Esophagus (tissue), 2 donors: ENCODE measurements around the gene TMTC2. TPM values are rescaled to one million over a fixed set of nuclear protein-coding genes. Genes with fewer than 3 reads are reported as not detected.
A peak's percentile ranks its signal among the peaks of the same experiment; 100 is the strongest.

Experiments used
- H3K27ac ChIP-seq, 2 donors: one replicate each; pipeline ENCODE4 v1.5.1; 2013; ENCODE audit warnings: low read depth in 2 of 2, mild to moderate bottlenecking in 2 of 2, inconsistent platforms in 1 of 2, low read length in 1 of 2, moderate library complexity in 1 of 2
- H3K27me3 ChIP-seq, 2 donors: one replicate each; pipeline ENCODE4 v1.6.1; 2013; ENCODE audit warnings: low read length in 2 of 2, control low read depth in 1 of 2, mild to moderate bottlenecking in 1 of 2; ENCODE audit not compliant: insufficient read depth in 2 of 2, control insufficient read depth in 1 of 2
- H3K36me3 ChIP-seq, 2 donors: one replicate each; pipeline ENCODE4 v1.6.1; 2013; ENCODE audit warnings: low read length in 1 of 2; ENCODE audit not compliant: control insufficient read depth in 2 of 2, insufficient read depth in 2 of 2
- H3K4me1 ChIP-seq, 2 donors: one replicate each; pipeline ENCODE4 v1.6.1; 2013; ENCODE audit warnings: low read length in 1 of 2; ENCODE audit not compliant: control insufficient read depth in 2 of 2, insufficient read depth in 2 of 2
- H3K4me3 ChIP-seq, 2 donors: one replicate each; pipeline ENCODE4 v1.5.1; 2013; ENCODE audit warnings: low read length in 2 of 2, mild to moderate bottlenecking in 2 of 2, low read depth in 1 of 2, moderate library complexity in 1 of 2
- H3K9me3 ChIP-seq, 2 donors: one replicate each; pipeline ENCODE4 v1.6.1; 2013; ENCODE audit warnings: mild to moderate bottlenecking in 2 of 2, low read depth in 1 of 2, low read length in 1 of 2, moderate library complexity in 1 of 2; ENCODE audit not compliant: control insufficient read depth in 2 of 2, insufficient read depth in 1 of 2
- WGBS, 2 donors: extraction: QIAGEN DNeasy Blood & Tissue Kit; methylation state at CpG; one replicate each; pipeline ENCODE4 v1.1.7; 2013; 5-methylcytosine and 5-hydroxymethylcytosine counted together
- polyA plus RNA-seq, 2 donors: library from polyadenylated mRNA; stranded (reverse); fragments of 200-250 nt; gene quantifications; one replicate each; pipeline ENCODE4 v1.2.3, GENCODE V29; 2013
- donor health status: healthy with polysubstance abuse.
- donor health status: Bipolar disorder and iron deficiency.

TMTC2 gene
- polyA plus RNA-seq, 2 donors = 7.4 to 10.5 TPM

- no peak overlapping the region for H3K4me3 ChIP-seq
- 83 to 93% methylated on average over 3 of the region's 3 CpGs for WGBS, 2 donors
- no peaks in the 10 kb centered on the region for H3K27me3 ChIP-seq
- no peaks in the 10 kb centered on the region for H3K9me3 ChIP-seq
- H3K27ac ChIP-seq = no peak overlapping the region
- no peaks in the 10 kb centered on the region for H3K36me3 ChIP-seq
- H3K4me1 ChIP-seq = no peaks in the 10 kb centered on the region
Observed at GRCh38 chr12:82675246-82675645, 11.5 kb upstream of the TMTC2 start.

- Histone ChIP-seq H3K27me3 (no peaks in the 10 kb centered on the region), H3K36me3 (no peaks in the 10 kb centered on the region), H3K27ac (peak overlapping the region in 1 of 2 donors; percentile 31), H3K4me1 (no peaks in the 10 kb centered on the region), H3K4me3 (no peak overlapping the region), H3K9me3 (no peaks in the 10 kb centered on the region)
- WGBS, 2 donors = 53 to 68% methylated on average over 1 of the region's 1 CpG
Observed at GRCh38 chr12:82682326-82682725, 4.4 kb upstream of the TMTC2 start.

GRCh38 chr12:82682851-82683261, 3.9 kb upstream of the TMTC2 start:
- Histone ChIP-seq H3K9me3 (no peaks in the 10 kb centered on the region), H3K36me3 (no peaks in the 10 kb centered on the region), H3K27me3 (no peaks in the 10 kb centered on the region), H3K4me1 (no peaks in the 10 kb centered on the region), H3K27ac (peak overlapping the region in 1 of 2 donors; percentile 21), H3K4me3 (no peak overlapping the region)
- 15 to 19% methylated on average over 4 of the region's 4 CpGs for WGBS, 2 donors

- Histone ChIP-seq H3K4me3 (peak overlapping the region; percentile 79 to 86), H3K9me3 (no peaks in the 10 kb centered on the region), H3K27ac (peak overlapping the region; percentile 96 to 99), H3K27me3 (no peaks in the 10 kb centered on the region), H3K36me3 (no peaks in the 10 kb centered on the region), H3K4me1 (no peaks in the 10 kb centered on the region)
- 0% methylated on average over 11 of the region's 11 CpGs for WGBS, 2 donors
Observed at GRCh38 chr12:82685790-82686167, 927 bp upstream of the TMTC2 start.

- Histone ChIP-seq H3K9me3 (no peaks in the 10 kb centered on the region), H3K27ac (peak overlapping the region; percentile 96 to 99), H3K36me3 (no peaks in the 10 kb centered on the region), H3K4me1 (no peaks in the 10 kb centered on the region), H3K27me3 (no peaks in the 10 kb centered on the region), H3K4me3 (peak overlapping the region; percentile 79 to 86)
- WGBS, 2 donors = 0 to 1% methylated on average over 67 to 75 of the region's 75 CpGs
Observed at GRCh38 chr12:82687021-82688011, 610 bp downstream of the TMTC2 start.

- no peaks in the 10 kb centered on the region for H3K36me3 ChIP-seq
- WGBS, 2 donors = 4% methylated on average over 12 of the region's 12 CpGs
- H3K27ac ChIP-seq = peak overlapping the region; percentile 96 to 99
- no peaks in the 10 kb centered on the region for H3K9me3 ChIP-seq
- H3K27me3 ChIP-seq = no peaks in the 10 kb centered on the region
- H3K4me3 ChIP-seq = peak overlapping the region; percentile 79 to 86
- H3K4me1 ChIP-seq = no peaks in the 10 kb centered on the region
Observed at GRCh38 chr12:82688035-82688501, 1.4 kb downstream of the TMTC2 start.

- Histone ChIP-seq H3K27ac (no peak overlapping the region), H3K27me3 (no peaks in the 10 kb centered on the region), H3K36me3 (peaks cover 0 to 2% of the 10 kb centered on the region in 2 donors), H3K4me1 (no peaks in the 10 kb centered on the region), H3K4me3 (peak overlapping the region in 1 of 2 donors; percentile 79), H3K9me3 (no peaks in the 10 kb centered on the region)
- 38 to 59% methylated on average over 7 of the region's 7 CpGs for WGBS, 2 donors
Observed at GRCh38 chr12:82688596-82688995, 1.9 kb downstream of the TMTC2 start.

GRCh38 chr12:82690006-82690405, 3.3 kb downstream of the TMTC2 start:
- Histone ChIP-seq H3K9me3 (no peaks in the 10 kb centered on the region), H3K4me3 (no peak overlapping the region), H3K27ac (no peak overlapping the region), H3K4me1 (no peaks in the 10 kb centered on the region), H3K27me3 (no peaks in the 10 kb centered on the region), H3K36me3 (peaks cover 0 to 2% of the 10 kb centered on the region in 2 donors)
- WGBS, 2 donors = 86 to 92% methylated on average over 1 of the region's 1 CpG

- Histone ChIP-seq H3K36me3 (peaks cover 0 to 2% of the 10 kb centered on the region in 2 donors), H3K9me3 (no peaks in the 10 kb centered on the region), H3K27ac (no peak overlapping the region), H3K27me3 (no peaks in the 10 kb centered on the region), H3K4me3 (no peak overlapping the region), H3K4me1 (no peaks in the 10 kb centered on the region)
- 79 to 91% methylated on average over 1 of the region's 1 CpG for WGBS, 2 donors
Observed at GRCh38 chr12:82691513-82691912, 4.8 kb downstream of the TMTC2 start.
